ENCODE data around the gene IL10RA.

IL10RA gene

GRCh38 chr11:118021146-118021545 is 35.0 kb downstream of the IL10RA start:
- Histone ChIP-seq H3K4me1 (ENCODE audit: control insufficient read depth, insufficient read depth, low read length, poor library complexity, severe bottlenecking) (no peaks in the 10 kb centered on the region), H3K36me3 (ENCODE audit: control insufficient read depth, insufficient read depth, low read length) (no peaks in the 10 kb centered on the region), H3K4me3 (ENCODE audit: extremely low read depth, insufficient read depth, low read length, poor library complexity, severe bottlenecking) (no peak overlapping the region), H3K9me3 (ENCODE audit: control insufficient read depth, low read length) (peaks cover 10% of the 10 kb centered on the region), H3K27ac (ENCODE audit: low read depth, low read length, severe bottlenecking) (no peak overlapping the region)
- no CpG with 5 or more reads among the region's 1 CpG for WGBS, 2 experiments (ENCODE audit: insufficient coverage in 2 of 2)

GRCh38 chr11:118027694-118028093 is 41.5 kb downstream of the IL10RA start:
- WGBS, 2 experiments (ENCODE audit: insufficient coverage in 2 of 2), result 90 to 100% methylated on average over 1 of the region's 4 CpGs
- no peaks in the 10 kb centered on the region for H3K36me3 ChIP-seq (ENCODE audit: control insufficient read depth, insufficient read depth, low read length)
- no peak overlapping the region for H3K4me3 ChIP-seq (ENCODE audit: extremely low read depth, insufficient read depth, low read length, poor library complexity, severe bottlenecking)
- no peak overlapping the region for H3K27ac ChIP-seq (ENCODE audit: low read depth, low read length, severe bottlenecking)
- H3K4me1 ChIP-seq (ENCODE audit: control insufficient read depth, insufficient read depth, low read length, poor library complexity, severe bottlenecking), result no peaks in the 10 kb centered on the region
- H3K9me3 ChIP-seq (ENCODE audit: control insufficient read depth, low read length), result peaks cover 5% of the 10 kb centered on the region

- Histone ChIP-seq H3K27ac (ENCODE audit: low read depth, low read length, severe bottlenecking) (no peak overlapping the region), H3K4me3 (ENCODE audit: extremely low read depth, insufficient read depth, low read length, poor library complexity, severe bottlenecking) (no peak overlapping the region), H3K4me1 (ENCODE audit: control insufficient read depth, insufficient read depth, low read length, poor library complexity, severe bottlenecking) (no peaks in the 10 kb centered on the region), H3K36me3 (ENCODE audit: control insufficient read depth, insufficient read depth, low read length) (no peaks in the 10 kb centered on the region), H3K9me3 (ENCODE audit: control insufficient read depth, low read length) (peaks cover 5% of the 10 kb centered on the region)
- WGBS, 2 experiments (ENCODE audit: insufficient coverage in 2 of 2), result 92 to 94% methylated on average over 1 to 2 of the region's 3 CpGs
Measured at GRCh38 chr11:118028626-118029025, 42.4 kb downstream of the IL10RA start.

- WGBS, 2 experiments (ENCODE audit: insufficient coverage in 2 of 2), result 100% methylated on average over 1 of the region's 4 CpGs
- H3K4me1 ChIP-seq (ENCODE audit: control insufficient read depth, insufficient read depth, low read length, poor library complexity, severe bottlenecking), result no peaks in the 10 kb centered on the region
Measured at GRCh38 chr11:118033443-118033842, 47.2 kb downstream of the IL10RA start.

GRCh38 chr11:118042141-118042540 is 55.9 kb downstream of the IL10RA start:
- Histone ChIP-seq H3K4me3 (ENCODE audit: extremely low read depth, insufficient read depth, low read length, poor library complexity, severe bottlenecking) (no peak overlapping the region), H3K9me3 (ENCODE audit: control insufficient read depth, low read length) (no peaks in the 10 kb centered on the region), H3K36me3 (ENCODE audit: control insufficient read depth, insufficient read depth, low read length) (no peaks in the 10 kb centered on the region), H3K27ac (ENCODE audit: low read depth, low read length, severe bottlenecking) (no peak overlapping the region), H3K4me1 (ENCODE audit: control insufficient read depth, insufficient read depth, low read length, poor library complexity, severe bottlenecking) (no peaks in the 10 kb centered on the region)
- WGBS, 2 experiments (ENCODE audit: insufficient coverage in 2 of 2), result no CpG with 5 or more reads among the region's 1 CpG

More at GRCh38 chr11:118033443-118033842, 47.2 kb downstream of the IL10RA start:
- no peak overlapping the region for H3K4me3 ChIP-seq (ENCODE audit: extremely low read depth, insufficient read depth, low read length, poor library complexity, severe bottlenecking)
- no peaks in the 10 kb centered on the region for H3K9me3 ChIP-seq (ENCODE audit: control insufficient read depth, low read length)
- H3K27ac ChIP-seq (ENCODE audit: low read depth, low read length, severe bottlenecking), result no peak overlapping the region
- H3K36me3 ChIP-seq (ENCODE audit: control insufficient read depth, insufficient read depth, low read length), result no peaks in the 10 kb centered on the region

- H3K36me3 ChIP-seq (ENCODE audit: control insufficient read depth, insufficient read depth, low read length), result no peaks in the 10 kb centered on the region
- no peak overlapping the region for H3K27ac ChIP-seq (ENCODE audit: low read depth, low read length, severe bottlenecking)
- no peaks in the 10 kb centered on the region for H3K4me1 ChIP-seq (ENCODE audit: control insufficient read depth, insufficient read depth, low read length, poor library complexity, severe bottlenecking)
- WGBS, 2 experiments (ENCODE audit: insufficient coverage in 2 of 2), result 91 to 97% methylated on average over 4 of the region's 4 CpGs
- H3K9me3 ChIP-seq (ENCODE audit: control insufficient read depth, low read length), result no peaks in the 10 kb centered on the region
- H3K4me3 ChIP-seq (ENCODE audit: extremely low read depth, insufficient read depth, low read length, poor library complexity, severe bottlenecking), result no peak overlapping the region
Measured at GRCh38 chr11:118042796-118043195, 56.6 kb downstream of the IL10RA start.

- no CpG with 5 or more reads among the region's 2 CpGs for WGBS, 2 experiments (ENCODE audit: insufficient coverage in 2 of 2)
- no peaks in the 10 kb centered on the region for H3K9me3 ChIP-seq (ENCODE audit: control insufficient read depth, low read length)
Measured at GRCh38 chr11:118045191-118045590, 59.0 kb downstream of the IL10RA start.

GRCh38 chr11:118046051-118046963 is 60.1 kb downstream of the IL10RA start:
- WGBS, 2 experiments (ENCODE audit: insufficient coverage in 2 of 2), result 73 to 81% methylated on average over 3 to 4 of the region's 5 CpGs
- H3K27ac ChIP-seq (ENCODE audit: low read depth, low read length, severe bottlenecking), result no peak overlapping the region
- H3K4me1 ChIP-seq (ENCODE audit: control insufficient read depth, insufficient read depth, low read length, poor library complexity, severe bottlenecking), result no peaks in the 10 kb centered on the region
- no peaks in the 10 kb centered on the region for H3K36me3 ChIP-seq (ENCODE audit: control insufficient read depth, insufficient read depth, low read length)
- no peak overlapping the region for H3K4me3 ChIP-seq (ENCODE audit: extremely low read depth, insufficient read depth, low read length, poor library complexity, severe bottlenecking)
- H3K9me3 ChIP-seq (ENCODE audit: control insufficient read depth, low read length), result no peaks in the 10 kb centered on the region

More at GRCh38 chr11:118045191-118045590, 59.0 kb downstream of the IL10RA start:
- Histone ChIP-seq H3K36me3 (ENCODE audit: control insufficient read depth, insufficient read depth, low read length) (no peaks in the 10 kb centered on the region), H3K4me3 (ENCODE audit: extremely low read depth, insufficient read depth, low read length, poor library complexity, severe bottlenecking) (no peak overlapping the region), H3K4me1 (ENCODE audit: control insufficient read depth, insufficient read depth, low read length, poor library complexity, severe bottlenecking) (no peaks in the 10 kb centered on the region), H3K27ac (ENCODE audit: low read depth, low read length, severe bottlenecking) (no peak overlapping the region)

- WGBS, 2 experiments (ENCODE audit: insufficient coverage in 2 of 2), result 93 to 94% methylated on average over 4 to 5 of the region's 8 CpGs
- H3K4me1 ChIP-seq (ENCODE audit: control insufficient read depth, insufficient read depth, low read length, poor library complexity, severe bottlenecking), result no peaks in the 10 kb centered on the region
- H3K9me3 ChIP-seq (ENCODE audit: control insufficient read depth, low read length), result no peaks in the 10 kb centered on the region
- no peak overlapping the region for H3K27ac ChIP-seq (ENCODE audit: low read depth, low read length, severe bottlenecking)
- H3K36me3 ChIP-seq (ENCODE audit: control insufficient read depth, insufficient read depth, low read length), result no peaks in the 10 kb centered on the region
- H3K4me3 ChIP-seq (ENCODE audit: extremely low read depth, insufficient read depth, low read length, poor library complexity, severe bottlenecking), result no peak overlapping the region
Measured at GRCh38 chr11:118046964-118047700, 60.9 kb downstream of the IL10RA start.

- H3K4me1 ChIP-seq (ENCODE audit: control insufficient read depth, insufficient read depth, low read length, poor library complexity, severe bottlenecking), result no peaks in the 10 kb centered on the region
- H3K36me3 ChIP-seq (ENCODE audit: control insufficient read depth, insufficient read depth, low read length), result no peaks in the 10 kb centered on the region
- H3K9me3 ChIP-seq (ENCODE audit: control insufficient read depth, low read length), result no peaks in the 10 kb centered on the region
- no peak overlapping the region for H3K4me3 ChIP-seq (ENCODE audit: extremely low read depth, insufficient read depth, low read length, poor library complexity, severe bottlenecking)
- WGBS, 2 experiments (ENCODE audit: insufficient coverage in 2 of 2), result 83 to 100% methylated on average over 1 of the region's 4 CpGs
- no peak overlapping the region for H3K27ac ChIP-seq (ENCODE audit: low read depth, low read length, severe bottlenecking)
Measured at GRCh38 chr11:118047749-118048148, 61.6 kb downstream of the IL10RA start.

Data from mesodermal cell (in vitro differentiated cells).